ENCODE results near the gene CYLC1.

Gene CYLC1

DNA sequence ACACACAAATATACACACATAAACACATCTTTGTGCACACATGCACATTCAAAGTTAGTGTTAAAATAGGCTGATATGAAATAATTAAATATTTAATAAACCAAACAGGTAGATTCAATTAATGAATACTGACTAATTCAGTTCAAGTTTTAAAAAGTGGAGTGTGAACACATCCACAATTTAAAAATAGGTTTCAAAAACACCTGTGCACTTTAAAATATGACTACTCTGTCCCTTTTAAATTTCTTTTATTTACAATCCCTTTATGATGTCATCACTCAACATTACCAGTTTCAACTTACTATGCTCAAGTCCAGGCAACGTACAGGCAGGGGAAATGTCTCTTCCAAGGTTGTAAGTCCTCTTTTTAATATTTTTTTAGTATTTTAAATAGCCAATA is at the start of gene CYLC1:
CYLC1 (plus strand) TSS at position 301 of the 400 bp plus-strand sequence; CDS start at position 338, 37 bp downstream.
- DNase-seq = no peak

- DNase-seq = no peak
Observed at GRCh38 chrX:83819304-83819703, 41.6 kb upstream of the CYLC1 start.

GRCh38 chrX:83829874-83830273 is 31.1 kb upstream of the CYLC1 start:
- no peak for DNase-seq

GRCh38 chrX:83845397-83845796 is 15.5 kb upstream of the CYLC1 start:
- no peak for DNase-seq

- DNase-seq = no peak
Observed at GRCh38 chrX:83847339-83847738, 13.6 kb upstream of the CYLC1 start.

DNA sequence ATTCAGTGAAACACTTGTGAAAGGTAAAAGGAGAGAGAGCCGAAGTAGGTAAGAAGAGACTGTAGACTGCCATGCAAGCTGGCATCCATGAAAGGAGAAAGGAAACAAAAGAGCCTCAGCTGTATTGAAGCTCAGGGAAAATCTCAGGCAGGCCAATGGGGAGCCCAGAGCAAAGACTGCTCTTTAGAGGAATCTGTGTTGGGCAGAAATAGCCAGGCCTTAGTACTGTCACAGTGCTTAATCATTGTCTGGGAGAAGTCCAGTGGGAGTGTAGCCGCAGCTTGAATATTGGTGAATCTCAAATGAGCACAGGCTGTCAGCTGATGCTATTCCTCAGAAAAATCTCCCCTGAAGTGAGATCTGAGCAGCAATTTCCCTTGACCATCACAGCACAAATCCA is 27.6 kb downstream of the CYLC1 start:
- no peak for DNase-seq

DNA sequence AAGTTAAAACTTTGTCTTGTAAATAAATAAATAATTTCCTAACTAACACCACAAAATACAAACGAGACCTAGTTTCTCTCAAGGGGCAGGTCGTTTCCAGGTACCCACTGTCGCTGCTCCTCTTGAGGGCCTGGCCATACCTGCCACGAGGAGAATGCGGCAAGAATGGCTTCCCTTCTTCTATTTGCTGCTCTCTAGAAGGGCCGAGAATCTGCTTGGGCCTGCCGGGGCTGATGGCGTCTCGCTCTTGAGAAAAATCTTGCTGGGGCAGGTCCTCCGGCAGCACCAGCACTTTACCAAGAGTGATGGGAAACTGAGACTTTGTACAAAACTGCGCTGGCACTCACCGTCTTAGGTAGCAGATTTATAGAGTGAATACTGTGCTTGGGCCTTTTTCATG is 31.5 kb downstream of the CYLC1 start:
- DNase-seq = no peak

DNA sequence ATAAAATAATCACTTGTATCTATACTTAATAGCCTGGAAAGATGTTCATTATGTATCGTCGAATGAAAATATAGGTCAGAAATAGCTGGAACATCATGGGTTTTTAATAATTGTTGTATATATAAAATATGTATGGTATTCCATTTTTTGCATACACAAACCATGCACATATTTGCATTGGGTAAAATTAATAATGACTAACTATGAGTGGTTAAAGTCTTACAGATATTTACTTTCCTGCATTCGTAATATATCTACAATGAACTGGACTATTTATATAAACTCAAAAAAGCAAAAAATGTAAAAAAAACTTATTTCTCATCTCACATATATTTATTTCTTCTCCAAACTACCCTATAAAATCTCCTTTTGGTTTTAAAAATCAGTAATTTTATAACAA is 46.0 kb downstream of the CYLC1 start:
- DNase-seq = no peak

DNA sequence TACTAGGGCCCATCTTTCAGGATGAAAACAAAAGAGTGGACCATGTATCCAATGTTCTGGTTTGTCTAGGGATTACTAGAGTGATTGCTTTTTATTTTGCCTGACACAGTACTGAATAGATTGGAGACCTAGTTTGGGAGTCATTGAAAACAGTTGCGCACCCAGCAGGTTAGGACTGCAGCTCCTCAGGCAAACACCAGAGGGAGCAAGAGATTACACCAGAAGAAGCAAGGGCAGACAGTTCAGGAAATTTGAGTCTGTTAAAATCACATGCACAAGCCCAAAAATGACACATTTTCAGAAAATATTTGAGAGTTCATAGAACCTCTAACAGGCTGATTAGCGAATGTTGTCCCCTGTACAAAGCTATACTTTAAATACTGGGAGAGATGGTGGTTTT is 55.6 kb downstream of the CYLC1 start:
- DNase-seq = no peak

GRCh38 chrX:83934220-83934619 is 73.3 kb downstream of the CYLC1 start:
- no peak for DNase-seq

Measured in right forelimb (tissue), 1 donor.